22Rv1 (cell line): ENCODE measurements around the gene ADAMTS3.

Source experiments
- ZFX ChIP-seq: fragments of 450-650 bp; IDR thresholded peaks from 2 replicates; pipeline ENCODE4 v1.6.1; 2017; ENCODE audit warnings: antibody characterized with exemption, borderline replicate concordance
- TF ChIP-seq, protein P1 (sequence below): fragments of 450-650 bp; IDR thresholded peaks from 2 replicates; pipeline ENCODE4 v1.5.1; 2017; ENCODE audit warnings: mild to moderate bottlenecking

DNA sequence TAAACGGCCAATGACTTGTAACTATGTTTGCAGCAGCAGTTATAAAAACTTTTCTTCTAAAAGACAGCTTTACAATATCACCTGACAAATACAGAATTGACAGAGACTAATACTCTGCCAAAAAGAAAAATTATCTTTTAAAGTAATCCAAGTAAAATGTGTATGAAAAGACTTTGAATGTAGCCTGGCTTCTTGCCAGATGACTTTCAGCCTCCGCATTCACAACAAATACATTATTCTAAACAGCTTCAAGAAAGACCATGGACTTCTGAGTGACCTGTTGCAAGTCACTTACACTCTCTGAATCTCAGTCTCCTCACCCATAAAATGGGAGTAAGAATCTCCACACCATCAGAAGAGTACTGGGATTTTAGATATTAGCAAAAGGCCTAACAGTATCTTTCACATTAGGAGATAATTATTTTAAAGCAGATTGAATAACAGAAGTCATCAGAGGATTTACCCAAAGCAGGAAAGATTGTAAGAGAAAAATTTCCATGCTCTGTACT lies 2.5 kb downstream of the ADAMTS3 start:
- TF ChIP-seq, protein P1, sequence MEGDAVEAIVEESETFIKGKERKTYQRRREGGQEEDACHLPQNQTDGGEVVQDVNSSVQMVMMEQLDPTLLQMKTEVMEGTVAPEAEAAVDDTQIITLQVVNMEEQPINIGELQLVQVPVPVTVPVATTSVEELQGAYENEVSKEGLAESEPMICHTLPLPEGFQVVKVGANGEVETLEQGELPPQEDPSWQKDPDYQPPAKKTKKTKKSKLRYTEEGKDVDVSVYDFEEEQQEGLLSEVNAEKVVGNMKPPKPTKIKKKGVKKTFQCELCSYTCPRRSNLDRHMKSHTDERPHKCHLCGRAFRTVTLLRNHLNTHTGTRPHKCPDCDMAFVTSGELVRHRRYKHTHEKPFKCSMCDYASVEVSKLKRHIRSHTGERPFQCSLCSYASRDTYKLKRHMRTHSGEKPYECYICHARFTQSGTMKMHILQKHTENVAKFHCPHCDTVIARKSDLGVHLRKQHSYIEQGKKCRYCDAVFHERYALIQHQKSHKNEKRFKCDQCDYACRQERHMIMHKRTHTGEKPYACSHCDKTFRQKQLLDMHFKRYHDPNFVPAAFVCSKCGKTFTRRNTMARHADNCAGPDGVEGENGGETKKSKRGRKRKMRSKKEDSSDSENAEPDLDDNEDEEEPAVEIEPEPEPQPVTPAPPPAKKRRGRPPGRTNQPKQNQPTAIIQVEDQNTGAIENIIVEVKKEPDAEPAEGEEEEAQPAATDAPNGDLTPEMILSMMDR = no peak
- no peak for TF ChIP-seq ZFX
